ENCODE results near the gene FIGNL2. TPM values are rescaled to one million over a fixed set of nuclear protein-coding genes. Genes with fewer than 3 reads are reported as not detected.

The FIGNL2 gene
- total RNA-seq, 1 experiment from 2014 or later: 0.21 TPM

- no TSS peak for BruUV-seq (replicated peaks)
- no peaks in the 10 kb centered on the region for H3K36me3 ChIP-seq (ENCODE audit: insufficient read depth, low read length, poor library complexity, severe bottlenecking)
- intact Hi-C loops (cut with micrococcal nuclease; ENCODE audit: unreplicated experiment): no loop called here
- no peak overlapping the region for H3K27ac ChIP-seq (ENCODE audit: low read depth, low read length, poor library complexity, severe bottlenecking)
- no peaks in the 10 kb centered on the region for H3K4me1 ChIP-seq (ENCODE audit: insufficient read depth, low read length, poor library complexity, severe bottlenecking)
- H3K27me3 ChIP-seq (replicated peaks; ENCODE audit: insufficient read depth, low read depth, low read length, poor library complexity): peaks cover 11% of the 10 kb centered on the region
- ChIA-PET CTCF (interaction anchor here (1.2 kb wide), 1 partner anchor 13 kb away, joined by 4 read pairs; no protein-coding TSS in a partner anchor), POLR2A (ENCODE audit: low non-redundant PET) (no interaction called here)
- no peak for DNase-seq (ENCODE audit: low spot score)
- no peak for TF ChIP-seq EZH2 (IDR thresholded peaks at IDR 0.05; ENCODE audit: borderline replicate concordance, low read depth, low read length, poor library complexity, severe bottlenecking)
- TF ChIP-seq CTCF (conservative IDR thresholded peaks at IDR 0.05; ENCODE audit: low read depth, low read length): no peak
- no peaks in the 10 kb centered on the region for H3K9me3 ChIP-seq (ENCODE audit: low read depth, low read length, poor library complexity, severe bottlenecking)
- no peak overlapping the region for H3K4me3 ChIP-seq (ENCODE audit: low read depth, low read length, poor library complexity, severe bottlenecking)
Observed at GRCh38 chr12:51836827-51837173, 11.7 kb downstream of the FIGNL2 start.

GRCh38 chr12:51836041-51836826 is 12.3 kb downstream of the FIGNL2 start:
- no peaks in the 10 kb centered on the region for H3K4me1 ChIP-seq (ENCODE audit: insufficient read depth, low read length, poor library complexity, severe bottlenecking)
- CTCF ChIA-PET: no interaction called here
- H3K9me3 ChIP-seq (ENCODE audit: low read depth, low read length, poor library complexity, severe bottlenecking): no peaks in the 10 kb centered on the region
- intact Hi-C loops (cut with micrococcal nuclease; ENCODE audit: unreplicated experiment): no loop called here
- H3K36me3 ChIP-seq (ENCODE audit: insufficient read depth, low read length, poor library complexity, severe bottlenecking): no peaks in the 10 kb centered on the region
- BruUV-seq (replicated peaks): no TSS peak
- no peak overlapping the region for H3K27ac ChIP-seq (ENCODE audit: low read depth, low read length, poor library complexity, severe bottlenecking)
- POLR2A ChIA-PET (ENCODE audit: low non-redundant PET): no interaction called here
- H3K27me3 ChIP-seq (replicated peaks; ENCODE audit: insufficient read depth, low read depth, low read length, poor library complexity): peaks cover 11% of the 10 kb centered on the region
- TF ChIP-seq CTCF (conservative IDR thresholded peaks at IDR 0.05; ENCODE audit: low read depth, low read length) (no peak), EZH2 (IDR thresholded peaks at IDR 0.05; ENCODE audit: borderline replicate concordance, low read depth, low read length, poor library complexity, severe bottlenecking) (no peak)
- no peak overlapping the region for H3K4me3 ChIP-seq (ENCODE audit: low read depth, low read length, poor library complexity, severe bottlenecking)
- DNase-seq (ENCODE audit: low spot score): no peak

GRCh38 chr12:51834411-51834810 is 14.1 kb downstream of the FIGNL2 start:
- intact Hi-C loops (cut with micrococcal nuclease; ENCODE audit: unreplicated experiment): no loop called here
- no TSS peak for BruUV-seq (replicated peaks)
- Histone ChIP-seq H3K27me3 (replicated peaks; ENCODE audit: insufficient read depth, low read depth, low read length, poor library complexity) (peaks cover 11% of the 10 kb centered on the region), H3K4me3 (ENCODE audit: low read depth, low read length, poor library complexity, severe bottlenecking) (no peak overlapping the region), H3K4me1 (ENCODE audit: insufficient read depth, low read length, poor library complexity, severe bottlenecking) (no peaks in the 10 kb centered on the region), H3K27ac (ENCODE audit: low read depth, low read length, poor library complexity, severe bottlenecking) (no peak overlapping the region), H3K9me3 (ENCODE audit: low read depth, low read length, poor library complexity, severe bottlenecking) (no peaks in the 10 kb centered on the region), H3K36me3 (ENCODE audit: insufficient read depth, low read length, poor library complexity, severe bottlenecking) (no peaks in the 10 kb centered on the region)
- no peak for TF ChIP-seq CTCF (conservative IDR thresholded peaks at IDR 0.05; ENCODE audit: low read depth, low read length)
- POLR2A ChIA-PET (ENCODE audit: low non-redundant PET): no interaction called here
- no peak for DNase-seq (ENCODE audit: low spot score)
- CTCF ChIA-PET: interaction anchor here (1.0 kb wide), 1 partner anchor 10 kb away, joined by 3 read pairs; no protein-coding TSS in a partner anchor

Data from A673 (cell line).